GM08714 (cell line): ENCODE data around the gene CFAP74.

ENCODE experiments used
- H3K4me3 ChIP-seq: fragments of 200-500 bp; sonication (Bioruptor generic); 2 replicates; pipeline ENCODE4 v1.5.1; 2014; ENCODE audit warnings: mild to moderate bottlenecking, low read length, inconsistent platforms
- ZNF274 ChIP-seq: IDR thresholded peaks from 2 replicates; pipeline ENCODE4 v1.6.1; 2012; ENCODE audit warnings: mild to moderate bottlenecking, low read depth, low read length

CFAP74 gene

GRCh38 chr1:1910033-1910465 lies 93.5 kb downstream of the CFAP74 start:
- no peak for TF ChIP-seq ZNF274
- H3K4me3 ChIP-seq, result no peak overlapping the region; the same call in 1 of the 2 replicates

- no peak for TF ChIP-seq ZNF274
- H3K4me3 ChIP-seq, result peak overlapping the region; percentile 80
Observed at GRCh38 chr1:1908506-1908791, 95.1 kb downstream of the CFAP74 start.

GRCh38 chr1:1907098-1907736 lies 96.4 kb downstream of the CFAP74 start:
- no peak for TF ChIP-seq ZNF274
- H3K4me3 ChIP-seq, result no peak overlapping the region

- no peak overlapping the region for H3K4me3 ChIP-seq
- TF ChIP-seq ZNF274, result no peak
Observed at GRCh38 chr1:1906185-1907097, 97.1 kb downstream of the CFAP74 start.

- no peak for TF ChIP-seq ZNF274
- no peak overlapping the region for H3K4me3 ChIP-seq
Observed at GRCh38 chr1:1903224-1903623, 100.4 kb downstream of the CFAP74 start.

- TF ChIP-seq ZNF274, result no peak
Observed at GRCh38 chr1:1901641-1902294, 101.8 kb downstream of the CFAP74 start.

GRCh38 chr1:1900883-1901640 lies 102.5 kb downstream of the CFAP74 start:
- TF ChIP-seq ZNF274, result no peak
- no peak overlapping the region for H3K4me3 ChIP-seq

More at GRCh38 chr1:1901641-1902294, 101.8 kb downstream of the CFAP74 start:
- no peak overlapping the region for H3K4me3 ChIP-seq

GRCh38 chr1:1899967-1900327 lies 103.6 kb downstream of the CFAP74 start:
- no peak for TF ChIP-seq ZNF274
- no peak overlapping the region for H3K4me3 ChIP-seq

- no peak for TF ChIP-seq ZNF274
- no peak overlapping the region for H3K4me3 ChIP-seq
Observed at GRCh38 chr1:1899266-1899966, 104.2 kb downstream of the CFAP74 start.

GRCh38 chr1:1898246-1898933 lies 105.2 kb downstream of the CFAP74 start:
- H3K4me3 ChIP-seq, result no peak overlapping the region
- no peak for TF ChIP-seq ZNF274

- no peak for TF ChIP-seq ZNF274
- H3K4me3 ChIP-seq, result no peak overlapping the region
Observed at GRCh38 chr1:1895456-1896336, 107.9 kb downstream of the CFAP74 start.

- H3K4me3 ChIP-seq, result no peak overlapping the region
- no peak for TF ChIP-seq ZNF274
Observed at GRCh38 chr1:1895060-1895418, 108.5 kb downstream of the CFAP74 start.
